K562 (cell line): ENCODE results near the gene NEB. TPM values are rescaled to one million over a fixed set of nuclear protein-coding genes. Genes with fewer than 3 reads are reported as not detected.

Experiments used
- ATF7 ChIP-seq: fragments of 450-650 bp; IDR thresholded peaks from 2 replicates; pipeline ENCODE4 v1.7.1; 2014; ENCODE audit warnings: mild to moderate bottlenecking, moderate library complexity
- BACH1 ChIP-seq: fragments of 200-800 bp; sonication (Bioruptor generic); IDR thresholded peaks from 2 replicates; pipeline ENCODE4 v1.6.1; 2016; ENCODE audit warnings: missing genetic modification characterization, missing compliant biosample characterization
- CHD1 ChIP-seq: fragments of 200-600 bp; sonication (generic); IDR thresholded peaks from one replicate; pipeline ENCODE4 v1.6.1; 2012; ENCODE audit warnings: mild to moderate bottlenecking, moderate library complexity, low read length, inconsistent platforms
- CTBP1 ChIP-seq: fragments of 450-650 bp; IDR thresholded peaks from 2 replicates; pipeline ENCODE4 v1.6.1; 2016; ENCODE audit warnings: borderline replicate concordance
- CTCFL ChIP-seq: IDR thresholded peaks from 2 replicates; pipeline ENCODE4 v1.6.1; 2011; ENCODE audit warnings: borderline replicate concordance, low read depth, mild to moderate bottlenecking, moderate library complexity, low read length; ENCODE audit not compliant: insufficient read depth, poor library complexity, severe bottlenecking
- CXXC5 ChIP-seq: fragments of 250-450 bp; sonication (Bioruptor Pico); IDR thresholded peaks from 2 replicates; pipeline ENCODE4 v1.8.0; 2022; ENCODE audit warnings: inconsistent platforms, mild to moderate bottlenecking, moderate library complexity
- DEAF1 ChIP-seq: fragments of 450-650 bp; formaldehyde crosslinking; IDR thresholded peaks from 2 replicates; pipeline ENCODE4 v1.4.0; 2020; ENCODE audit warnings: mild to moderate bottlenecking, moderate library complexity
- ELK3 ChIP-seq: fragments of 450-650 bp; formaldehyde crosslinking; IDR thresholded peaks from 2 replicates; pipeline ENCODE4 v1.4.0; 2020; ENCODE audit warnings: mild to moderate bottlenecking
- FOXJ3 ChIP-seq: sonication (generic); formaldehyde crosslinking; IDR thresholded peaks from 2 replicates; pipeline ENCODE4 v1.4.0; 2020; ENCODE audit warnings: mild to moderate bottlenecking, missing genetic modification reagents
- JUND ChIP-seq, 2 experiments: IDR thresholded peaks; 2 replicates in 1 of 2; 3 replicates in 1 of 2; pipeline ENCODE4 v1.6.1; 2011; ENCODE audit warnings: borderline replicate concordance in 2 of 2, low read depth in 2 of 2, low read length in 2 of 2, improper control_type of control experiment in 1 of 2, missing biosample characterization in 1 of 2, missing genetic modification characterization in 1 of 2, missing genetic modification reagents in 1 of 2
- PCBP2 ChIP-seq: fragments of 200-400 bp; formaldehyde crosslinking; IDR thresholded peaks from 2 replicates; pipeline ENCODE4 v1.6.1; 2018; ENCODE audit warnings: low read length, low read depth, mild to moderate bottlenecking, moderate library complexity; ENCODE audit not compliant: poor library complexity, severe bottlenecking
- RBFOX2 ChIP-seq: fragments of 200-400 bp; formaldehyde crosslinking; IDR thresholded peaks from 2 replicates; pipeline ENCODE4 v1.6.1; 2017; ENCODE audit warnings: low read depth, mild to moderate bottlenecking, low read length, moderate library complexity
- SMARCA4 ChIP-seq: fragments of 450-650 bp; IDR thresholded peaks from 2 replicates; pipeline ENCODE4 v1.6.1; 2016
- TEAD4 ChIP-seq, 2 experiments: sonication (generic) in 1 of 2; formaldehyde crosslinking in 1 of 2; IDR thresholded peaks; 2 replicates each; pipeline versions ENCODE4 v1.6.1 to v1.8.0; 2012 to 2022; ENCODE audit warnings: borderline replicate concordance in 1 of 2, inconsistent platforms in 1 of 2, low read length in 1 of 2, mild to moderate bottlenecking in 1 of 2, missing genetic modification reagents in 1 of 2
- THAP12 ChIP-seq: fragments of 250-450 bp; sonication (Bioruptor Pico); IDR thresholded peaks from 2 replicates; pipeline ENCODE4 v1.9.0; 2021; ENCODE audit warnings: mild to moderate bottlenecking, inconsistent platforms
- TRIM24 ChIP-seq, 2 experiments: fragments of 450-650 bp; IDR thresholded peaks; 2 replicates each; pipeline ENCODE4 v1.6.1; 2016
- U2AF2 ChIP-seq: fragments of 200-400 bp; formaldehyde crosslinking; optimal IDR thresholded peaks from 2 replicates; pipeline ENCODE3; 2017; ENCODE audit warnings: low read depth, mild to moderate bottlenecking, low read length
- ZEB2 ChIP-seq: fragments of 450-650 bp; IDR thresholded peaks from 2 replicates; pipeline ENCODE4 v1.6.1; 2016
- ZNF24 ChIP-seq: fragments of 450-650 bp; IDR thresholded peaks from 2 replicates; pipeline ENCODE4 v1.6.1; 2016
- ZNF436 ChIP-seq: fragments of 250-450, 450-650 bp; sonication (Bioruptor Pico); formaldehyde crosslinking; IDR thresholded peaks from 2 replicates; pipeline ENCODE4 v1.7.0; 2020; ENCODE audit warnings: mild to moderate bottlenecking
- ZNF707 ChIP-seq: fragments of 250-450 bp; sonication (Bioruptor Pico); conservative IDR thresholded peaks from 2 replicates; pipeline ENCODE4 v1.8.0; 2022; ENCODE audit warnings: inconsistent platforms, mild to moderate bottlenecking, moderate library complexity
- ZNF778 ChIP-seq: fragments of 450-650 bp; formaldehyde crosslinking; IDR thresholded peaks from 2 replicates; pipeline ENCODE4 v1.4.0; 2020; ENCODE audit warnings: mild to moderate bottlenecking, moderate library complexity
- polyA plus RNA-seq, 8 experiments: library from polyadenylated mRNA; depleted of rRNA in 4 of 8; stranded (reverse) in 5 of 8; unstranded in 3 of 8; fragments of >200 nt; fragmentation: Nextera tagmentation in 2 of 8; fragmentation: Illumina TruSeq in 1 of 8; extraction: Ambion mirVana in 2 of 8; extraction: Trizol in 1 of 8; gene quantifications; 2 replicates each; pipeline versions ENCODE4 v1.2.1 to v1.2.3, GENCODE V29; 2011 to 2014; ENCODE audit warnings: inconsistent platforms in 1 of 8, missing spikeins in 1 of 8
- total RNA-seq, 7 experiments: library from RNA; depleted of rRNA in 6 of 7; stranded (reverse); fragments of >200 nt in 6 of 7; fragmentation: Illumina TruSeq in 2 of 7; extraction: Trizol in 2 of 7; gene quantifications; 2 replicates each; pipeline versions ENCODE4 v1.2.1 to v1.2.3, GENCODE V29; 2011 to 2021; ENCODE audit warnings: low replicate concordance in 1 of 7

Gene NEB
- total and polyA plus RNA-seq, 9 of the 15 experiments (the other 6 are each of a cell fraction or from before 2014, with no cell fraction given): 1.7 to 3.8 (median 2.9) TPM

GRCh38 chr2:151672277-151672676, 62.0 kb downstream of the NEB start (continued):
- no peak for TF ChIP-seq THAP12 (CRISPR knock-in tag)
- TF ChIP-seq ZNF24: no peak
- TF ChIP-seq DEAF1 (CRISPR knock-in tag): no peak
- peak; percentile 31; the same call in 1 of the 2 replicates for TF ChIP-seq RBFOX2
- TF ChIP-seq CXXC5 (CRISPR knock-in tag): peak; percentile 91
- TF ChIP-seq CTCFL: no peak
- no peak for TF ChIP-seq ELK3
- no peak for TF ChIP-seq CHD1
- peak; percentile 90 for TF ChIP-seq ATF7
- no peak for TF ChIP-seq ZNF778 (CRISPR knock-in tag)
- no peak for TF ChIP-seq ZNF707 (CRISPR knock-in tag)
- no peak for TF ChIP-seq FOXJ3 (CRISPR knock-in tag)
- no peak for TF ChIP-seq SMARCA4
- TF ChIP-seq BACH1 (tag): peak; percentile 78; the same call in 1 of the 2 replicates
- peak; percentile 74 for TF ChIP-seq ZEB2
- TF ChIP-seq JUND (IDR thresholded peaks at IDR 0.05; ENCODE audit: borderline replicate concordance, low read depth, low read length): peak; percentile 65
- TF ChIP-seq JUND (tag; IDR thresholded peaks at IDR 0.05; ENCODE audit: borderline replicate concordance, low read depth, low read length): no peak
- TF ChIP-seq CTBP1: peak; percentile 85
- TF ChIP-seq TEAD4 (IDR thresholded peaks at IDR 0.05; ENCODE audit: low read length): 0 out of 2 replicates have a peak, but pooled peaks have one; percentile 23
- no peak for TF ChIP-seq TEAD4 (CRISPR knock-in tag; IDR thresholded peaks at IDR 0.05; ENCODE audit: borderline replicate concordance)
- TF ChIP-seq ZNF436 (CRISPR knock-in tag): no peak
- TF ChIP-seq PCBP2: no peak
- no peak for TF ChIP-seq U2AF2
- TF ChIP-seq TRIM24 (IDR thresholded peaks at IDR 0.05): peak; percentile 81 to 87; a peak in 2 of 4 replicates
